Liver (tissue), 9 donors: ENCODE results near the gene CT47C1. TPM values are rescaled to one million over a fixed set of nuclear protein-coding genes. Genes with fewer than 3 reads are reported as not detected.
"Not testable (repeated sequence)": the region's sequence is repeated elsewhere in the genome, so short reads cannot be mapped to it uniquely, and the experiment has no call there.

Source experiments
- DNase-seq: peaks from one replicate; pipeline ENCODE4 v3.0.0-alpha.2; 2017; ENCODE audit warnings: low spot score
- H3K27ac ChIP-seq, 2 donors: one replicate each; pipeline ENCODE4 v1.7.0; 2013; ENCODE audit warnings: inconsistent platforms in 2 of 2, low read length in 2 of 2, control low read depth in 1 of 2, low read depth in 1 of 2, mild to moderate bottlenecking in 1 of 2
- H3K27me3 ChIP-seq, 4 donors: one replicate each; pipeline versions ENCODE4 v1.6.1 to v1.7.0; 2013; ENCODE audit warnings: low read length in 3 of 4, inconsistent platforms in 1 of 4, mild to moderate bottlenecking in 1 of 4, moderate library complexity in 1 of 4; ENCODE audit not compliant: control insufficient read depth in 4 of 4, insufficient read depth in 4 of 4
- H3K36me3 ChIP-seq, 4 donors: one replicate each; pipeline versions ENCODE4 v1.6.1 to v1.7.0; 2013; ENCODE audit warnings: low read length in 3 of 4, mild to moderate bottlenecking in 3 of 4, low read depth in 1 of 4, moderate library complexity in 1 of 4; ENCODE audit not compliant: control insufficient read depth in 4 of 4, insufficient read depth in 3 of 4
- H3K4me1 ChIP-seq, 4 donors: one replicate each; pipeline versions ENCODE4 v1.6.1 to v1.7.0; 2013; ENCODE audit warnings: low read length in 3 of 4, mild to moderate bottlenecking in 3 of 4, moderate library complexity in 1 of 4; ENCODE audit not compliant: control insufficient read depth in 4 of 4, insufficient read depth in 4 of 4
- H3K4me3 ChIP-seq, 3 donors: one replicate each; pipeline versions ENCODE4 v1.6.1 to v1.7.0; 2013; ENCODE audit warnings: low read length in 3 of 3, control low read depth in 1 of 3, low read depth in 1 of 3, mild to moderate bottlenecking in 1 of 3
- H3K9ac ChIP-seq, 2 donors: one replicate each; pipeline ENCODE4 v1.7.0; 2013; ENCODE audit warnings: low read length in 2 of 2, mild to moderate bottlenecking in 2 of 2, moderate library complexity in 2 of 2, control low read depth in 1 of 2, low read depth in 1 of 2
- H3K9me3 ChIP-seq, 4 donors: one replicate each; pipeline versions ENCODE4 v1.6.1 to v1.7.0; 2013; ENCODE audit warnings: low read length in 3 of 4; ENCODE audit not compliant: control insufficient read depth in 4 of 4
- ATF3 ChIP-seq: IDR thresholded peaks from 2 replicates; pipeline ENCODE4 v1.6.1; 2016; ENCODE audit warnings: antibody characterized with exemption
- CTCF ChIP-seq: fragments of 150-350 bp; IDR thresholded peaks from 2 replicates; pipeline ENCODE4 v1.5.1; 2017; ENCODE audit warnings: improper control_type of control experiment, low read depth, low read length; ENCODE audit not compliant: missing input control
- EGR1 ChIP-seq, 2 donors: IDR thresholded peaks; 2 replicates each; pipeline ENCODE4 v1.6.1; 2016 to 2018; ENCODE audit warnings: antibody characterized with exemption in 2 of 2, low read depth in 2 of 2
- FOXA1 ChIP-seq: IDR thresholded peaks from 2 replicates; pipeline ENCODE4 v1.6.1; 2016; ENCODE audit warnings: antibody characterized with exemption
- FOXA2 ChIP-seq: IDR thresholded peaks from 2 replicates; pipeline ENCODE4 v1.6.1; 2016; ENCODE audit warnings: antibody characterized with exemption
- GABPA ChIP-seq, 2 donors: IDR thresholded peaks in 1 of 2; conservative IDR thresholded peaks in 1 of 2; 2 replicates each; pipeline ENCODE4 v1.6.1; 2016; ENCODE audit warnings: antibody characterized with exemption in 2 of 2, mild to moderate bottlenecking in 1 of 2, moderate library complexity in 1 of 2
- HNF4A ChIP-seq, 2 donors: conservative IDR thresholded peaks; 2 replicates each; pipeline ENCODE4 v1.6.1; 2016; ENCODE audit warnings: antibody characterized with exemption in 2 of 2, mild to moderate bottlenecking in 2 of 2
- HNF4G ChIP-seq: IDR thresholded peaks from 2 replicates; pipeline ENCODE4 v1.6.1; 2016; ENCODE audit warnings: antibody characterized with exemption
- JUND ChIP-seq, 2 donors: IDR thresholded peaks; 2 replicates each; pipeline ENCODE4 v1.6.1; 2016; ENCODE audit warnings: antibody characterized with exemption in 2 of 2
- MAX ChIP-seq: IDR thresholded peaks from 2 replicates; pipeline ENCODE4 v1.6.1; 2016; ENCODE audit warnings: antibody characterized with exemption
- NR2F2 ChIP-seq: IDR thresholded peaks from 2 replicates; pipeline ENCODE4 v1.6.1; 2016; ENCODE audit warnings: antibody characterized with exemption
- RAD21 ChIP-seq, 2 donors: IDR thresholded peaks; 2 replicates each; pipeline ENCODE4 v1.6.1; 2016; ENCODE audit warnings: antibody characterized with exemption in 2 of 2, mild to moderate bottlenecking in 2 of 2
- REST ChIP-seq: IDR thresholded peaks from 2 replicates; pipeline ENCODE4 v1.6.1; 2016; ENCODE audit warnings: antibody characterized with exemption, mild to moderate bottlenecking
- RXRA ChIP-seq, 2 donors: IDR thresholded peaks; 2 replicates each; pipeline ENCODE4 v1.6.1; 2017 to 2018; ENCODE audit warnings: antibody characterized with exemption in 2 of 2, mild to moderate bottlenecking in 1 of 2
- SP1 ChIP-seq: IDR thresholded peaks from 2 replicates; pipeline ENCODE4 v1.6.1; 2018; ENCODE audit warnings: antibody characterized with exemption, mild to moderate bottlenecking
- TAF1 ChIP-seq: conservative IDR thresholded peaks from 2 replicates; pipeline ENCODE4 v1.6.1; 2016; ENCODE audit warnings: antibody characterized with exemption, mild to moderate bottlenecking
- YY1 ChIP-seq: IDR thresholded peaks from 2 replicates; pipeline ENCODE4 v1.6.1; 2016; ENCODE audit warnings: antibody characterized with exemption, mild to moderate bottlenecking
- ZBTB33 ChIP-seq: IDR thresholded peaks from 2 replicates; pipeline ENCODE4 v1.6.1; 2016; ENCODE audit warnings: antibody characterized with exemption
- WGBS: extraction: QIAGEN DNeasy Blood & Tissue Kit; methylation state at CpG from one replicate; pipeline ENCODE4 v1.1.7; 2013; 5-methylcytosine and 5-hydroxymethylcytosine counted together
- polyA plus RNA-seq, 2 donors: library from polyadenylated mRNA; stranded (reverse) in 1 of 2; unstranded in 1 of 2; fragments of 200-250 nt in 1 of 2; fragments of >200 nt in 1 of 2; fragmentation: Nextera tagmentation in 1 of 2; extraction: Ambion mirVana in 1 of 2; gene quantifications; one replicate each; pipeline versions ENCODE4 v1.2.1 to v1.2.3, GENCODE V29; 2013 to 2015
- total RNA-seq, 2 donors: library from RNA; depleted of rRNA; stranded (reverse); fragments of >200 nt; gene quantifications; one replicate each; pipeline ENCODE4 v1.2.3, GENCODE V29; 2014
- donor health status: healthy.
- donor health status: healthy.
- donor health status: healthy.
- donor health status: healthy.
- donor health status: healthy.

CT47C1 gene
- total and polyA plus RNA-seq, 4 donors = not detected

GRCh38 chrX:119028733-119029330, 44.0 kb upstream of the CT47C1 start (continued):
- TF ChIP-seq NR2F2 (no peak), FOXA2 (no peak)

- not testable (repeated sequence) for H3K4me1 ChIP-seq, H3K36me3 ChIP-seq, H3K27ac ChIP-seq, H3K9ac ChIP-seq, H3K4me3 ChIP-seq, DNase-seq, H3K9me3 ChIP-seq, H3K27me3 ChIP-seq
- 100% methylated on average over 10 of the region's 10 CpGs for WGBS
Measured at GRCh38 chrX:119029656-119030055, 43.1 kb upstream of the CT47C1 start.

- peak; percentile 51 for TF ChIP-seq NR2F2
- no peak for TF ChIP-seq HNF4G
- DNase-seq = no peak
- no peaks in the 10 kb centered on the region for H3K9me3 ChIP-seq
- no peak overlapping the region for H3K4me3 ChIP-seq
- H3K27ac ChIP-seq = no peak overlapping the region
- no peaks in the 10 kb centered on the region for H3K27me3 ChIP-seq
- H3K9ac ChIP-seq = no peak overlapping the region
- H3K36me3 ChIP-seq = no peaks in the 10 kb centered on the region
- H3K4me1 ChIP-seq = no peaks in the 10 kb centered on the region
Measured at GRCh38 chrX:119030990-119031389, 41.8 kb upstream of the CT47C1 start.

- Histone ChIP-seq H3K27me3 (no peaks in the 10 kb centered on the region), H3K9me3 (no peaks in the 10 kb centered on the region), H3K9ac (no peak overlapping the region), H3K4me3 (no peak overlapping the region), H3K36me3 (no peaks in the 10 kb centered on the region), H3K27ac (no peak overlapping the region), H3K4me1 (peaks cover 0 to 3% (median 0%) of the 10 kb centered on the region in 4 donors)
- no peak for DNase-seq
- no peak for TF ChIP-seq HNF4A (conservative IDR thresholded peaks at IDR 0.05)
- no peak for TF ChIP-seq RXRA (IDR thresholded peaks at IDR 0.05)
- TF ChIP-seq ATF3 = no peak
- TF ChIP-seq HNF4G = no peak
- no peak for TF ChIP-seq YY1
- no peak for TF ChIP-seq SP1
- no peak for TF ChIP-seq CTCF
- TF ChIP-seq MAX = no peak
- TF ChIP-seq EGR1 (IDR thresholded peaks at IDR 0.05; ENCODE audit: low read depth in 2 of 2) = no peak
- no peak for TF ChIP-seq JUND (IDR thresholded peaks at IDR 0.05)
- TF ChIP-seq FOXA1 = no peak
- no peak for TF ChIP-seq FOXA2
- TF ChIP-seq TAF1 = no peak
- TF ChIP-seq ZBTB33 = no peak
- TF ChIP-seq GABPA (IDR thresholded peaks at IDR 0.05 in 1 of 2, conservative IDR thresholded peaks at IDR 0.05 in 1 of 2) = no peak
- no peak for TF ChIP-seq REST
- no peak for TF ChIP-seq RAD21 (IDR thresholded peaks at IDR 0.05)
- TF ChIP-seq NR2F2 = no peak
- WGBS = 80% methylated on average over 4 of the region's 4 CpGs
Measured at GRCh38 chrX:119036107-119037029, 36.4 kb upstream of the CT47C1 start.
